H4 (cell line): Measurements from ENCODE around the gene XPC. TPM values are rescaled to one million over a fixed set of nuclear protein-coding genes. Genes with fewer than 3 reads are reported as not detected.

Experiments used
- DNase-seq: peaks from one replicate; pipeline ENCODE4 v3.0.0-alpha.2; 2015; ENCODE audit warnings: low spot score
- total RNA-seq: library from RNA; depleted of rRNA; stranded (reverse); fragments of >200 nt; shearing (Covaris generic); gene quantifications from 2 replicates; pipeline ENCODE4 v1.2.3, GENCODE V29; 2014

XPC gene
- total RNA-seq, 1 experiment from 2014 or later, result 17.1 TPM

- DNase-seq, result no peak
Measured at GRCh38 chr3:14208168-14208567, 29.8 kb upstream of the XPC start.

- DNase-seq, result no peak
Measured at GRCh38 chr3:14206548-14207177, 28.3 kb upstream of the XPC start.

- DNase-seq, result no peak
Measured at GRCh38 chr3:14204515-14205284, 26.3 kb upstream of the XPC start.

- DNase-seq, result peak; percentile 66
Measured at GRCh38 chr3:14203521-14204079, 25.2 kb upstream of the XPC start.

- no peak for DNase-seq
Measured at GRCh38 chr3:14202874-14203520, 24.6 kb upstream of the XPC start.

GRCh38 chr3:14201940-14202684 lies 23.7 kb upstream of the XPC start:
- no peak for DNase-seq

- no peak for DNase-seq
Measured at GRCh38 chr3:14200841-14201240, 22.4 kb upstream of the XPC start.

GRCh38 chr3:14200276-14200675 lies 21.9 kb upstream of the XPC start:
- no peak for DNase-seq

- no peak for DNase-seq
Measured at GRCh38 chr3:14199641-14200040, 21.2 kb upstream of the XPC start.

- no peak for DNase-seq
Measured at GRCh38 chr3:14194865-14195264, 16.5 kb upstream of the XPC start.

- DNase-seq, result no peak
Measured at GRCh38 chr3:14188041-14188754, 9.8 kb upstream of the XPC start.

- no peak for DNase-seq
Measured at GRCh38 chr3:14186854-14187458, 8.6 kb upstream of the XPC start.

- DNase-seq, result no peak
Measured at GRCh38 chr3:14183015-14183577, 4.7 kb upstream of the XPC start.

- DNase-seq, result no peak
Measured at GRCh38 chr3:14181253-14181652, 2.9 kb upstream of the XPC start.

- DNase-seq, result no peak
Measured at GRCh38 chr3:14179795-14180194, 1.4 kb upstream of the XPC start.

- no peak for DNase-seq
Measured at GRCh38 chr3:14179114-14179465, 689 bp upstream of the XPC start.

- DNase-seq, result peak; percentile 13
Measured at GRCh38 chr3:14177580-14178246, 688 bp downstream of the XPC start.

GRCh38 chr3:14175383-14176037 lies 2.9 kb downstream of the XPC start:
- peak; percentile 43 for DNase-seq

GRCh38 chr3:14174483-14174882 lies 3.9 kb downstream of the XPC start:
- DNase-seq, result no peak

- DNase-seq, result no peak
Measured at GRCh38 chr3:14172496-14172895, 5.9 kb downstream of the XPC start.
